BJ (cell line): ENCODE data around the gene ERAS. TPM values are rescaled to one million over a fixed set of nuclear protein-coding genes. Genes with fewer than 3 reads are reported as not detected.

Experiments
- polyA plus RNA-seq: library from polyadenylated mRNA; depleted of rRNA; stranded (reverse); fragments of >200 nt; gene quantifications from 2 replicates; pipeline ENCODE4 v1.2.3, GENCODE V29; 2011; rRNA removed
- small RNA-seq: library from RNA; depleted of rRNA; stranded (forward); fragments of <200 nt; gene quantifications from one replicate; pipeline ENCODE3, GENCODE V24; 2012; ENCODE audit warnings: low replicate concordance, low read depth; ENCODE audit not compliant: insufficient read length

Gene ERAS
- polyA plus RNA-seq, 1 experiment, result not detected

Small RNAs within 50 kb of the gene (small RNA-seq; reads per million reads assigned to genes)
- not detected for gene RNU6-29P

Other genes with a start within 250 kb of the ERAS start
- 41.8 and 119 TPM in 2 replicates for gene WDR13, start 229.0 kb upstream of the ERAS start, polyA plus RNA-seq
- 0.06 and 0.12 TPM in 2 replicates for gene WAS, start 142.7 kb upstream of the ERAS start, polyA plus RNA-seq
- gene SUV39H1, start 129.8 kb upstream of the ERAS start, polyA plus RNA-seq, result 4.1 and 9.7 TPM in 2 replicates
- not detected in 2 replicates for gene GLOD5, start 64.8 kb upstream of the ERAS start, polyA plus RNA-seq
- not detected in 2 replicates for gene GATA1, start 39.9 kb upstream of the ERAS start, polyA plus RNA-seq
- gene HDAC6, start 24.4 kb upstream of the ERAS start, polyA plus RNA-seq, result 22.5 and 32.1 TPM in 2 replicates
- not detected in 2 replicates for gene PCSK1N, start 9.1 kb downstream of the ERAS start, polyA plus RNA-seq
- 50.2 and 68.4 TPM in 2 replicates for gene TIMM17B, start 71.3 kb downstream of the ERAS start, polyA plus RNA-seq
- gene PQBP1, start 71.4 kb downstream of the ERAS start, polyA plus RNA-seq, result 63.8 and 89.6 TPM in 2 replicates
- 42.4 and 69.3 TPM in 2 replicates for gene SLC35A2, start 85.1 kb downstream of the ERAS start, polyA plus RNA-seq
- gene PIM2, start 92.5 kb downstream of the ERAS start, polyA plus RNA-seq, result 5.6 and 8.0 TPM in 2 replicates
- gene OTUD5, start 131.1 kb downstream of the ERAS start, polyA plus RNA-seq, result 48.9 and 53.6 TPM in 2 replicates
- gene KCND1, start 145.3 kb downstream of the ERAS start, polyA plus RNA-seq, result 0.51 and 0.83 TPM in 2 replicates
- gene GRIPAP1, start 175.8 kb downstream of the ERAS start, polyA plus RNA-seq, result 23.4 and 23.5 TPM in 2 replicates
- gene TFE3, start 216.8 kb downstream of the ERAS start, polyA plus RNA-seq, result 20.8 and 26.4 TPM in 2 replicates
- 0.49 and 0.96 TPM in 2 replicates for gene CCDC120, start 232.5 kb downstream of the ERAS start, polyA plus RNA-seq
- gene PRAF2, start 247.5 kb downstream of the ERAS start, polyA plus RNA-seq, result 41.4 and 48.8 TPM in 2 replicates